ENCODE results near the gene FAR2. TPM values are rescaled to one million over a fixed set of nuclear protein-coding genes. Genes with fewer than 3 reads are reported as not detected.
"Not testable (repeated sequence)": the region's sequence is repeated elsewhere in the genome, so short reads cannot be mapped to it uniquely, and the experiment has no call there.

The FAR2 gene
- total and polyA plus RNA-seq, 4 donors, result 0.81 to 7.6 (median 3.1) TPM

- TF ChIP-seq REST (IDR thresholded peaks at IDR 0.05) (no peak), SP1 (IDR thresholded peaks at IDR 0.05) (no peak), EGR1 (IDR thresholded peaks at IDR 0.05; ENCODE audit: low read depth in 2 of 2) (no peak), RXRA (IDR thresholded peaks at IDR 0.05) (no peak)
Measured at GRCh38 chr12:29287622-29288021, 138.5 kb downstream of the FAR2 start (continued).

- Histone ChIP-seq H3K4me1 (ENCODE audit: control insufficient read depth in 4 of 4, insufficient read depth in 4 of 4, low read length in 3 of 4) (no peaks in the 10 kb centered on the region), H3K27ac (ENCODE audit: low read depth in 1 of 2, low read length in 2 of 2) (no peak overlapping the region), H3K4me3 (ENCODE audit: low read depth in 1 of 3, low read length in 3 of 3) (no peak overlapping the region), H3K27me3 (ENCODE audit: control insufficient read depth in 4 of 4, insufficient read depth in 4 of 4, low read length in 3 of 4) (no peaks in the 10 kb centered on the region), H3K9ac (ENCODE audit: low read depth in 1 of 2, low read length in 2 of 2) (no peak overlapping the region), H3K9me3 (ENCODE audit: control insufficient read depth in 4 of 4, low read length in 3 of 4) (no peaks in the 10 kb centered on the region), H3K36me3 (ENCODE audit: control insufficient read depth in 4 of 4, insufficient read depth in 3 of 4, low read depth in 1 of 4, low read length in 3 of 4) (no peaks in the 10 kb centered on the region)
- TF ChIP-seq JUND (IDR thresholded peaks at IDR 0.05) (no peak), HNF4G (IDR thresholded peaks at IDR 0.05) (no peak), EGR1 (IDR thresholded peaks at IDR 0.05; ENCODE audit: low read depth in 2 of 2) (no peak), MAX (IDR thresholded peaks at IDR 0.05) (no peak), ZBTB33 (IDR thresholded peaks at IDR 0.05) (no peak), CTCF (IDR thresholded peaks at IDR 0.05; ENCODE audit: low read depth, low read length, missing input control) (no peak), HNF4A (conservative IDR thresholded peaks at IDR 0.05) (no peak), REST (IDR thresholded peaks at IDR 0.05) (no peak)
- DNase-seq (ENCODE audit: low spot score), result no peak
Measured at GRCh38 chr12:29288031-29288430, 139.0 kb downstream of the FAR2 start.

- not testable (repeated sequence) for DNase-seq (ENCODE audit: low spot score); H3K27me3 ChIP-seq (ENCODE audit: control insufficient read depth in 4 of 4, insufficient read depth in 4 of 4, low read length in 3 of 4); H3K27ac ChIP-seq (ENCODE audit: low read depth in 1 of 2, low read length in 2 of 2); H3K36me3 ChIP-seq (ENCODE audit: control insufficient read depth in 4 of 4, insufficient read depth in 3 of 4, low read depth in 1 of 4, low read length in 3 of 4); H3K9me3 ChIP-seq (ENCODE audit: control insufficient read depth in 4 of 4, low read length in 3 of 4); H3K4me3 ChIP-seq (ENCODE audit: low read depth in 1 of 3, low read length in 3 of 3); H3K9ac ChIP-seq (ENCODE audit: low read depth in 1 of 2, low read length in 2 of 2); H3K4me1 ChIP-seq (ENCODE audit: control insufficient read depth in 4 of 4, insufficient read depth in 4 of 4, low read length in 3 of 4)
Measured at GRCh38 chr12:29290475-29290874, 141.4 kb downstream of the FAR2 start.
